ENCODE results near the gene HSD3B2. TPM values are rescaled to one million over a fixed set of nuclear protein-coding genes. Genes with fewer than 3 reads are reported as not detected.

HSD3B2 gene
- not detected in 2 replicates for total RNA-seq

DNA sequence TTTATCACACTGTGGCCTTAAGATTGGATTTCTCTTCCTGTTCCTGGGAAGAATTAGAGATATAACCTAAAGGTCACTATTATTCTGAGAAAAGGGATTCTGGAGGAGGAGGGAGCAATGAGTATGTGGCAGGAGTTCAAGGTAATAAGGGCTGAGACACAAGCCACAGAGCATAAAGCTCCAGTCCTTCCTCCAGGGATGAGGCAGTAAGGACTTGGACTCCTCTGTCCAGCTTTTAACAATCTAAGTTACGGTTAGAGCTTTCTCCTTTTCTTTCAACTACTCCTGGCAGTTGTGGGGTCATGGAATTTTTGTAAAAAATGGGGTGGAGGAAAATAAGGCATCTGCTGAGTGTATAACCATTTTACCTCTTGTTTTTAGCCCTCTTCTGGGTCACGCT is at the start of gene HSD3B2:
HSD3B2 (plus strand) TSS at position 201 of the 400 bp plus-strand sequence. CDS start 270 bp downstream, outside the sequence.

DNA sequence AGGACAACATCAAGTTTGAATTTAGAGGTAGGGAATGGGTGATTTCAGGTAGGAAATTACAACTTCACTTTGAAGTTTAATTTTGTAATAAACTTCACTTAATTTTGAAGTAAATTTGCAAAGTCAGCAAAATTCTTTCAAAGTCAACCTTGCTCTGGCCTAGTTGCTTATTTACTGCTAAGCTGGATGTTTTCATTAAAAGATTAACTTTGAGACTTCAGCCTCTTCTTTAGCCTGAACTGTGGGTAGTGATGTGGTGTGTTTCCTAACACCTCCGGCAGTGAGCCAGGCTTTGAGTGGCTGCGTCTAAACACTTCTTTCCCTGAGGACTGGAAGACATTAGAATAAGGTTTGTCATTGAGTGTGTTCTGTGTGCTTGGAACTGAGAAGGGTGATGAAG is 46.4 kb upstream of the HSD3B2 start, which contains the start of gene HAO2:
HAO2 (plus strand) TSS at position 232 of the 400 bp plus-strand sequence. CDS start 12,301 bp downstream, outside the sequence.

Other genes starting within 250 kb of the HSD3B2 start
- gene HAO2, start 46.4 kb upstream of the HSD3B2 start, total RNA-seq: not detected in 2 replicates
- not detected in 2 replicates for gene HSD3B1, start 92.1 kb downstream of the HSD3B2 start, total RNA-seq
- 4.0 and 12.0 TPM in 2 replicates for gene ZNF697, start 233.1 kb downstream of the HSD3B2 start, total RNA-seq